NCI-H1436 (cell line): ENCODE measurements around the gene EMP1.

Experiments
- DNase-seq: peaks from one replicate; lab custom pipeline; 2025; lab: John Stamatoyannopoulos, UW

Gene EMP1

DNA sequence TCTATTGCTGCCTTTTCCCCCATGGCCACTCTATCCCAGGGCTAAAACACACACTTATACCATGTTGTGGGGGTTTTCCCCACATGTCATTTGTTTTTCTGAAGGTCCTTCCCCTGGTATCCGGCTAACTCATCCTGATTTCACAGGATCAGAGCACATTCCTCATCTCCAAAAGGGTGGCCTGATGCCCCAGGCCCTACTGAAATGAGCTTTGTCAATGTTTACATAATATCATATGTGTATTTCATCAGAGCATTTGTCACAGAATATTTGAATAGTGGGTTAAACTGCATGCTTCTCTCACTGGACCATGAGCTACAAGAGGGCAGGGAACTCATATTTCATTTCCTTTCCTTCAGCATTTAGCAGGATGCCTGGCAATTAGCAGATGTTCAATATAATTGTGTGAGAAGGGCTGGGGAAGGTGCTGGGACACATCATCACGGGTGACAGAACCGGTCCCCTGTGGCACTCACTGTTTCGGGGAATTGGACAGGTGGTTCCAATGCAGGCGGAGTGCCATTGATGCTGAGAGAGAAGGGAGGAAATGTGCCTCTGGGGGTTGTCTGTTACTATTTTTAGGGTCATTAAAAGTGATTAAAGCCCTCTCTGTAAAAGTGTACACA, 26.8 kb downstream of the EMP1 start:
- DNase-seq, result no peak

DNA sequence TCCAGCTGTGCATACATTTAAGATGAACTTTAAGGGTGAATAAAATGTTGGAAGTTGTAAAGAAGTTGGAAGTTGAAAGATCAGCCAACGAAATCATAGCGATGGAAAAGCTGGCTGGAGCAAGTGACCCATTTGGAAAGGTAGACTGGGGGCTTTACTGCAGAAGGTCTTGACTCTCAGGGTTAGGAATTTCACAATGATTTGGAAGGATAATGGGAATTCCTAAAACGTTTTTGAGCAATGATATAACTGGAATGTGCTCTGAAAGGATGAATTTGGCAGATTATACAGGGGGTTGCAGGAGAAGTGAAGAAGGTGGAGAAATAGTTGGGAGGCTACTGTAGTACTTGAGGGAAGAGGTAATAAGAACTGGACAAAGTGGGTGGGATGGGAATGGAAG, 27.4 kb downstream of the EMP1 start:
- no peak for DNase-seq

DNA sequence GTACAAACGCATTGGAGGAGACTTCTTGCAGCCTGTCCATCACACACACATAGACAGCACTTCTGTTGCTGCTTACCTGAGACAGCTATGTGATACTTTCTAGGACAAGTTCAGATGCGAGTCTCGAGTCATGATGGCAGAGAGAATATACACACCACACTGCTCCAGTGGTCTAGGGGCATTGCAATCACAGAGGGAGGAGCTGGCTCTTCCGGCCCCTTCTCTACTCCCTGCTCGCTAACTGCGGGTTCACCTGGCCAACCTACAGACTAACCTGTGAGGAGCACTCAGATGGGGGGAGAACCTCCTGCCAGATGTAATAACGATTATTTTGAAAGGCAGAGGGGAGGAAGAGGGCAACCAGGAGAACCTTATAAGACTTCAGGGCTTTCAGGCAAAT, 30.7 kb downstream of the EMP1 start:
- no peak for DNase-seq

DNA sequence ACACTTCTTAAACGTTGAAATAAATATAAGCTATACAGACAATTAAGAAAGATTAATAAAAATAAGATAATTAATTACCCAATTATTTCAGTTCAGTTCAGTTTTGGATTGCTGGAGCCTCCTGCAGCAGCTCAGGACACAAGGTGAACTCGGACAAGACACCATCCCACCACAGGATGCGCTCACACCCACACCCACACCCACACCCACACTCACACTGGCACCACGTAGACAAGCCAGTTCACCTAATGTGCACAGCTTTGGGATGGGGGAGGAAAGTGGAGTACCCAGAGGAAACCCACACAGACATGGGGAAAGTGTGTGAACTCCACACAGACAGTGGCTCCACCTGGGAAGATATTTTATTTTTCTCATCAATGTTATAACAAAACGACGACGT, 32.1 kb downstream of the EMP1 start:
- no peak for DNase-seq

DNA sequence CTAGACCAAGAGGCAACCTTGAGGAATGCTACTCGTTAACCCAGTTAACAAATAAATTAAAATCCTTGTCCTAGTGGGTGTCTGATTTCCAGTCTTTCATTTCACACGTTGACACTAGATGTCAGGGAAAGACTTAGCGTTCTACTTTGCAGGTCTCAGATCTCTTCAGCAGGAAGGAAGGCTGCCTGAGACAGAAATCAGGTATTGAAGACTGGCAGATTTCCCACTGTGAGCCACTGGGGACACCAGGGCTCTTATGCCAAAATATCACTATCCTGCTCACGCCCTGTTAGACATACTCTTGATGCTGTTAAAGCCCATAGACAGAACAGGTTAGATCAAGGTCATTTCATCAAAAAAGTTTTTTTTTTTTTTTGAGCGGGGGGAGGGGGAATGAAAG, 33.0 kb downstream of the EMP1 start:
- no peak for DNase-seq

DNA sequence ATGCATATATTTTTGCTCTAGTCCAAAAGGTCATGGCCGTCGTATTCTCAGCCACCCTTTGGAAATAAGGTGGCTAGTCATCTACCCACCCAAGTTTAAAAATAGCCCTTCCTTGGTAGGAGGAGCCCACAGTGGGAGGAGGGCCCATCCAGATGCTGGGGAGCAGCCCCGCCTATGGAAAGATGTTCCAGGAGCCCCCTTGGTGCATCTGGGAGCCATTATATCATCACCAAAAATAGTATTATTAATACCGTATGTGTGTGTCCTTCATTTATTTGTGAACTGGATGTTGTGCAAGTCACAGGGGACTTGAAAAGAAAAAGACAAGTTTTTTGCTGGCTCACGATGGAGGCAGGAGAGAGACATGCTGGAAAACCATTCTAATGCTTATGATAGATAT, 34.0 kb downstream of the EMP1 start:
- no peak for DNase-seq

DNA sequence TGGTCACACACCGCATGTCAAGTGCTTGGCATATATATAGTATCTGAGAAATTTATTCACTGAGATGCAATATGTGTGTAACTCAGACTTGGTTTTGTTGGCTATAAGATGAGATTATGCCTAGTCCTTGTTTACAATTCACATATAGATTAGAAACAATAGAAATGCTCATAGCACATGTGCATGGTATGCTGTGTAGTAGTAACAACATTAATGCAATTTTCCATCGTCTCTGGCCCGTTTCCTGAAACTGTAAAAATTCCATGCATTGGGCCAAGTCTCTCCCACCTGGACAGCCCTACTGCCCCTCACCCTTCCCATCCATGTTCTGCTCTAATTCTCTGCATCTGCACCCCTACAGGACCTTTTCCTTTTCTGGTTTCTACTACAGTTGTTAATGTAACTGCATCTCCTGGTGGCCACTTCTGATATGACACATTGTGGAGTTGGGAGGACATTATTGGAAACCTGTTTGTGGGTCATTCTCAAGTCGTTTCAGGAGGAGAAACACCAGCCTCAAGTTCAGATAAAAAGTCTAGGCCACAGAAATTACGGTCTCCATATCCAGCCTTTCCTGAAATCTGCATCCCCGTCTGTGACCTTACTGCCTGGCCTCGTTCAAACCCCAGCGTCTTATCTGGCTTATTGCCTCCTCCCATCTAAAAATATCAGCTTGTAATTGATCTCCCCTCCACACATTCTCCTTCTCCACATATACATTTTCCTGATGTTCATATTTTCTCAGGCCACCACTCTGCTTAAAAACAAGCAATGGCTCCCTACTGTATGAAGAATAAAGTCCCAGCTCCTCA, 37.5 kb downstream of the EMP1 start:
- no peak for DNase-seq

DNA sequence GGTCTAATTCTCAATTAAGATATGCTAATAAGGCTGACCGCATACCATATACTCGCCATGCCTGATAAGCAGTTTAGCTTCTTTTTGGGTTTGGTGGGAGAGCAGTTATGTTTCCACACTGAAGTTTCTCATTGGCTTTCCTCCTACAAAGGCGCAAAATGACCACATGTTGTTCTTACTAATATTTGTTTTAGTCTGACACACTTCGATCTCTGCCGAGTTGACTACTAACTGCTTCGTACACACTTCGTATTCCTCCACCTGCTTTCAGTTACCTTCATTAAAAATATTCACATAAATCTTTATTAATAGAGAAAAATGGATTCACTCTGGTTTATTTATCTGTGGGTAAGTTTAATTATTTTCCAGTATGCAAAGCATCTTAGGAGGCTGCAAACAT, 41.7 kb downstream of the EMP1 start:
- no peak for DNase-seq

DNA sequence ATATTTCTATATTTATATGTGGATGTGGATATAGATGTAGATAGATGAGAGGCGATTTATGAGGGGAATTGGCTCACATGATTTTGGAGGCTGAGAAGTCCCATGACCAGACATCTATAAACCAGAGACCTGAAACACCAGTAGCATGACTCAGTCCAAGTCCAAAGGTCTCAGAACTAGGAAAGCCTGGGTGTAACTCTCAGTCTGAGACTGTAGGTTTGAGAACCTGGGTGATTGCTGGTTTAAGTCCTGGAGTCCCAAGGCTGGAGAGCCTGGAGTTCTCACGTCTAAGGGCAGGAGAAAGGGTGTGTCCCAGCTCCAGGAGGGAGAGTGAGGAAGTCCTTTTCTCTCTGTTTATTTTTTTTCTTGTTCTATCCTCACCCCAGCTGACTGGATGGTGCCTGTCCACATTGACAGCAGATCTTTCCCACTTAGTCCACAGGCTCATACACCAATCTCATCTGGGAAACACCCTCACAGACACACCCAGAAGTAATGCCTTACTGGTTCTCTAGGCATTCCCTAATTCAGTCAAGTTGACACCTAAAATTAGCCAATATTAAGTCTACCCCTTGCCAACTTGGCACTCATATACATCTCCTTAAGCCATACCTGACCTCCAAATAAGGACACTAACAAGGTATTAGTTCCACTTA, 45.4 kb downstream of the EMP1 start:
- DNase-seq, result no peak

DNA sequence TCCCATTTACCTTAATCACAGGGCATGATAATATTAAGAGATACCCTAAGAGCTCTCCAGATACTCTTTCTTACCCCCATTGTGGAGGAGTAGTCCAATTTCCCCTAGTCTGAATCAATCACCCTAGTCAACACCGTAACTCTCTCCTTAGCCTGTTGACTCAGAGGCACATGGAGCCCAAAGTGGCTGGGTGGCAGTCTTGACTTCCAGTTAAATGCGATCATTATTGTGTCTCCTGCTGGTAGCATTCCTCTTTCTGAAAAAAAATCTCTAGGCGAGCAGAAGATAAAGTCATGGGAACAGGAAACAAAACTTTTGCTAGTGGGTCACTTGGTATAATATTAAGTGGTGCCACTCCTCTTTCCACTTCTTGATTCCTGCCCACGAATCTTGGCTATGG, 46.4 kb downstream of the EMP1 start:
- no peak for DNase-seq

DNA sequence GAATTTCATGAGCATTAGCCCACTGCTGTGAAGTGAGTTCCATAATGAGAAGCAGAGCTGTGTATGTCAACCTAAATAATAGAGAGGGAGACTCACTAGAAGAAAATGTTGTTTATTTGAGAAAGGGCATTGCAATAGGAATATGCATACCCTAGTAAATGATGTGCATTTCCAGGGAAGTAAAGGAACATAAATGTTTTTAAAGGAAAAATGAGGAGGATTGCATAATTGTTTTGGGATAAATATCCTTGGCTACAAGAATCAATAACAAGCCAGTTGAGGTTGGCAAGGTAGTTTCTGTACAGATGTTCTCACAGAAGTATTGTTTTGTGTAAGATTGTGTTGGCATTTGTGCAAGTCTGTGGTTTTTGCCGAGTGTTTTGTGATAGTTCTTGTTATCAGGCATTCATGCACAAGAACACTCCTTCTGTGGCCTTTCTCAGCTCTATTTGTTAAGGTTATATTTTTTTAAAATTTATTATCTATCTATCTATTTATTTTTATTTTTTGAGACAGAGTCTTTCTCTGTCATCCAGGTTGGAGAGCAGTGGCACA, 47.1 kb downstream of the EMP1 start:
- DNase-seq, result no peak

DNA sequence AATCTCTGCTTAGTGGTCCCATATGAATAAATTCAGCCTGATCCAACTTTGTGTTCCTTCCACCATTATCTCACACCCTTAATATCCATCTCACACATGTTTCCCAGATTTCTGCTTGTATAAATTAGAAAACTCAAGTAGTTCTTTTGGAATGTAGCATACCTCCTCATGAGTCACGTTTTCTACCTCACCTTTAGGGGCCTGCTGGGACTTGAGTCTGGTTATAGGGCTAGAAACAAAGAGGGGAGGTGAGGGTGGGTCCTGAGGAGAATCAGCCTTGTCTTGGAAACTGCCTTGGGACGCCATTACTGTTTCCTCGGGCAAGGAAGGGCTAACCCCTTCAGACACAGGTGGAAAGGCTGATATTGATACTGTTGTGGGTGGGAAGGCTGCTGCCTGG, 51.1 kb downstream of the EMP1 start:
- DNase-seq, result no peak

DNA sequence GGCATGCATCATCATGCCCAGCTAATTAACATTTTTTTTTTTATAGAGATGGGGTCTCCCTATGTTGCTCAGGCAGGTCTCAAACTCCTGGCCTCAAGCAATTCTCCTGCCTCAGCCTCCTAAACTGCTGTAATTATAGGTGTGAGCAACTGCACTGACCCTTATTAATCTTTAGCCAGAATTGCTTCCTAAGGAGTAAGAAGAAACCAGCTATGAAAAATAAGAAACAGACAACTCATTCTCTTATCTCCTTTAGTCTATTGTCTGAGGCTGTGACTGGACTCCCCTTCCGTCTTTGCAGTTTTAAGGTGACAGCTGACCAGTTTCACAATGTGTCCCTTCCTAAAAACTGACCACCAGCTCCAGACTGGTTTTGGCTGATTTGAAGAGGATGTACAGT, 52.4 kb downstream of the EMP1 start:
- no peak for DNase-seq

DNA sequence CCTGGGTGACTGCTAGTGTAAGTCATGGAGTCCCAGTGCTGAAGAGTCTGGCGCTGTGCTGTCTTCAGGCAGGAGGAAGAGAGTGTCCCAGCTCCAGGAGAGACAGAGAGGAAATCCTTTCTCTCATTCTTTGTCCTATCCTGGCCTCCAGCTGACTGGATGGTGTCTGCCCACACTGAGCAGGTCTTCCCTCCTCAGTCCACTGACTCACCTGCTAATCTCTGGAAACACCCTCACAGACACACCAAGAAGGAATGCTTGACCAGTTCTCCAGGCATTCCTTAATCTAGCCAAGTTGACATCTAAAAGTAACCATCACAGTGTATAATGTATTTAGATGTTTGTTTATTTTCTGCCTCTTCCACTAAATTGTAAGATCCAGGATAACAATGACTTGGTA, 53.9 kb downstream of the EMP1 start:
- no peak for DNase-seq

DNA sequence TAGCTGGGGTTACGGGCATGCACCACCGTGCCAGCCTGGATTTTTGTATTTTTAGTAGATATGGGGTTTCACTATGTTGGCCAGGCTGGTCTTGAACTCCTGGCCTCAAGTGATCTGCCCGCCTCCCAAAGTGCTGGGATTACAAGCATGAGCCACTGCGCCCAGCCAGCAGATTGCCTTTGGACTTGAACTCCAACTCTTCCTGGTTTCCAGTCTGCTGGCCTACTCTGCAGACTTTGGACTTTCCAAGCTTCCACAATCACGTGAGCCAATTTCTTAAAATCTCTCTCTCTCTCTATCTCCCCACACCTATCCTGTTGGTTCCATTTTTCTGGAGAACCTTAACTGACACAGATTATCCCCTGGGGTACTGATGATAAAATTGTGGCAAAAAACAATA, 55.0 kb downstream of the EMP1 start:
- no peak for DNase-seq

DNA sequence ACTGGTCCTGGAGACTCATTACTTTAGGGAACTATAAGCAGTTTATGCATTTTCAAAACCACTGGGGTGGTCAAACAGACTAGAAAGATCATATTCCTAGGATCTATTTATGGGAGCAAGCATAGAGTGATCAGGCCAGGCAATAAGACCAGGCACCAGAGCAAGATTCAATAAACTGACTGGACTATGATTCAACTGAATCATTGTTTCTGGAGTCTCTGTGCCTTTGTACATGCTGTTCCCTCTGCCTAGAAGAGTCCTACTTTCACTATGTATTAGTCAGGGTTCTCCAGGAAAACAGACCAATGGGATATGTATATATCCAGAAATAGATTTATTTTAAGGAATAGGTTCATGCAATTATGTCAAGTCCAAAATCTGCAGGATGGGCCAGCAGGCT, 55.5 kb downstream of the EMP1 start:
- no peak for DNase-seq

DNA sequence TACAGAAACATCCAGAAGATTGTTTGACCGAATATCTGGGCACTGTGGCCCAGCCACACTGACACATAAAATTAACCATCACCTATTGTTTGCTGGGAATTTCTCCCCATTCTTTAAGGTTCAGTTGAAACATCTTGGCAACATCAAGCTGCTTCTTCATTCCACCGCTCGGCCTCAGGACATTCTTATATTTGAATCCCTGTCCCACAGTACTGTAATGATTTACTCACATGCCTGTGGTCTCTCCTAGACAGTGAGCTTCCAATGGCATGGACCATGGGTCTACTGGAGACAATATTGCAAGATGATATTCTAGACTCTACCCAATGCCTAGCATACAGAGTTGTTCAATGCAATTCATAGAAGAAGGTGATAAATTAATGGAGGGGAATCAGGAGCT, 56.1 kb downstream of the EMP1 start:
- no peak for DNase-seq

DNA sequence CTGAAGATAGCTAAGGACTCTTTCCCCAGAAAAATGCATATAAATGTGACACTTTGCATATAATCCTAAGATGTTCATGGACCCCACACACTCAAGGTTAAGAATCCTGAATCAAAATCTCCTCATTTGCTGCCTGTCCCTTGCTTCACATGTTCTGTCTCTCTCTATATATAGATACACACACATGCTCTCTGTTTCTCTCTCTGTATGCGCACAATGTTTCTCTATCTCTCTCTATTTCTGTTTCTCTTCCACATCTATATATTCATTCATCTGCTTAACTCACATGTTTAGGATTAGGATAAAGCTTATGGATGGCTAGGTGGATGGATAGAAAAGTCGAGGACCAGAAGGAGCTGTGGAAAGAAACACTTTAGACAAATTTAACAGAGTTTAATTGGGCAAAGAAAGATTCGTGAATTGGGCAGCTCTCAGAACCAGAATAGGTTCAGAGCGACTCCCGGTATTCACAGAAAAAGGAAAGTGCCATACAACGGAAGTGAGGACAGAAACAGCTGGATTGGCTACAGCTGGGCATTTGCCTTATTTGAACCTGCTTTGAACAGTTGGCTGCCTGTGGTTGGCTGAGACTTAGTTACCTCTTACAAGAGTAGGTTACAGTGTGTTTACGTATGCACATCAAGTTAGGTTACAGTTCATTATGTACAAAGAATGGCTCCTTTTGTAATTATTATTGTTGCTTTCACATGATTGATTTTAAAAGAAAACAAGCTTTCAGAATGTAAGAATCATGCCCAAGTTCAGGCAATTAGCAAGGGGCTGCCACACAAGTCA, 57.6 kb downstream of the EMP1 start:
- no peak for DNase-seq

DNA sequence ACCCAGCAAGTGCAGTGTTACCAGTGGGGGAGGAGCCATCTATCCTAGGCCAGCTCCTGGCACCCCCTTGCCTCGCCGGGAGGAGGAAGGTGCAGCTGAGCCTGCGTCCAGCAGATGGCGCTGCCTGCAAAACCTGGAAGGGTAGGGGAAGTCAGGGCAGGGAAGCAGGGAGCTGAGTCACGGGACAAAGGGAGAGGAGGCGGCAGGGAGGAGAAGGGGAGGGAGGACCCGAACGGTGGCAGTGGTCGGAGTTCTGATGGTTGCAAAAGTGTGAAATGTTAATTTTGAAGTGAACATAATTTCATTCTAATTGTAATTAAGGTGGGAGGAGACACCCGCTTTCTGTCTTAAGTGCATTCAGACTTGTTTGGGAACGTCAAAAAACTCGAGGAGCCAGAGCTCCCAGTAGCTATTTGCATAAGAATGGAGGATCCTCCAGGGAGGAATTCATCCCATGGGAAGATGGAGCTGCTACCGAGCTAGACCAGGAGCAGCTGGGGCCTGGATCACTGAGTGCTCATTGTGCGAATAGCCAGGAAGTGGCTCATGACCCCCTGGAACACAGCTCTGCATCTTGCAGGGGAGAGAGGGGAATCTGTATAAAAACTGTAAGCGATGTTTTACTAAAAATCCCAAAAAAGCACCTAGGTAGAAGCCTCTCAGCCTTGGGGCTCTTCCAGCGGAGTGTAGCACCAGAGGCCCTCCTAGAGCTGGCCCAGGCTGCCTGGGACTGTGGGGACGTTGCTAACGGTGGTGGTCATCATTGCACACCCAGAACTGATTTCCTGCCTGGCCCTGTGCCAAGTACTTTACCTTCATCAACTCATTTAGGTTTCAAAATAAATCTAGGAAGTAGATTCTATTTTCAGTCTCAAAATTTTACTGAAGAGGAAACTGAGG, 59.5 kb downstream of the EMP1 start:
- DNase-seq, result peak; percentile 74

DNA sequence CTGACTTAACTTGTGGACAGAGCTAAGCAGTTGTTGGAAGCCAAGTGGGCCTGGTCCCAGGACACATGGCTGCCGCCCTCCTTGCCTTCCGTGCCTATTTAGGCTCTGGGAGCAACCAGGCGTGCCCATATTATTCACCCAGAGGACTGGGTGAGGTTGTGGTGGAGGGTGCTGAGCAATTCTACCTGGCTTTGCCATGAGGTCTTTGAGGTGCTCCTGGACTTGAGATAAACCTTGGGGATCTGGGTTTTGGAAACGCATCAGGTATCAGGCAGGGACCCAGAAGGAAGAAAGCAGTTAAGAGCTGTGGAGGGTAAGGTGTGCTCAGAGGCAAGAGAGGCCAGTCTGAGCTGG, 60.1 kb downstream of the EMP1 start:
- DNase-seq, result no peak

DNA sequence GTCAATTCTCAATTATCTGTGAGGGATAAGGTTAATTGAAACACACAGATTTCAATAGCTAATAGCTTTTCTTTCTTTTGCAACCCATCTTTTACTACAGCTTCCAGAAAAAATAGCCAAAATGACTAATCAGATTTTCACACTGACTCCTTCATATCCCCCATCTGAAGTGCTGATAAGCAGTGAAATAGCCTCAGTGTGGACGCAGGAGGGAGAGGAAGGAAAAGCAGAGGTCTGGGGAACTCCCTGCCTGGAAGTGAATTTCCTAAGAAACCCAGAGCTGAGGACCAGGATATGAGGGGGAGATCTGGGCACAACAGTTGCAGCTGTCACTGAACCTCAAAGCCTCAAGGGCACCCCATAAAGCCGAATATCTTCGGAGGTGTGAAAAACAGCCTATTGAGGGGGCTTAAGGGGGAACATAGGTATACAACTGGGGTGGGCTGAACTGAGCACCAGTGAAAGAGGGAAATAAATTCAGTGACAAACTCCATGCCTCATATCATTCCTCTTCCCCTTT, 60.9 kb downstream of the EMP1 start:
- DNase-seq, result no peak
